ENCODE results near the gene ODAM. TPM values are rescaled to one million over a fixed set of nuclear protein-coding genes. Genes with fewer than 3 reads are reported as not detected.

ODAM gene
- total and polyA plus RNA-seq, 5 donors: not detected

Other genes starting within 250 kb of the ODAM start
- not detected for gene CSN2, start 230.0 kb upstream of the ODAM start, total RNA-seq
- gene CSN2, start 230.0 kb upstream of the ODAM start, polyA plus RNA-seq: not detected
- not detected for gene STATH, start 199.8 kb upstream of the ODAM start, total RNA-seq
- gene STATH, start 199.8 kb upstream of the ODAM start, polyA plus RNA-seq: not detected
- gene HTN3, start 167.3 kb upstream of the ODAM start, total RNA-seq: not detected
- gene HTN3, start 167.3 kb upstream of the ODAM start, polyA plus RNA-seq: not detected
- not detected for gene HTN1, start 145.3 kb upstream of the ODAM start, total RNA-seq
- gene HTN1, start 145.3 kb upstream of the ODAM start, polyA plus RNA-seq: not detected
- not detected for gene PRR27, start 41.5 kb upstream of the ODAM start, total RNA-seq
- not detected for gene PRR27, start 41.5 kb upstream of the ODAM start, polyA plus RNA-seq
- gene FDCSP, start 30.4 kb downstream of the ODAM start, total RNA-seq: not detected
- gene FDCSP, start 30.4 kb downstream of the ODAM start, polyA plus RNA-seq: not detected
- gene CSN3, start 46.9 kb downstream of the ODAM start, total RNA-seq: not detected
- gene CSN3, start 46.9 kb downstream of the ODAM start, polyA plus RNA-seq: not detected
- not detected for gene CABS1, start 139.3 kb downstream of the ODAM start, total RNA-seq
- not detected for gene CABS1, start 139.3 kb downstream of the ODAM start, polyA plus RNA-seq
- not detected for gene SMR3A, start 165.0 kb downstream of the ODAM start, total RNA-seq
- gene SMR3A, start 165.0 kb downstream of the ODAM start, polyA plus RNA-seq: not detected
- gene SMR3B, start 187.4 kb downstream of the ODAM start, total RNA-seq: not detected
- not detected for gene SMR3B, start 187.4 kb downstream of the ODAM start, polyA plus RNA-seq
- gene OPRPN, start 202.2 kb downstream of the ODAM start, total RNA-seq: not detected
- not detected for gene OPRPN, start 202.2 kb downstream of the ODAM start, polyA plus RNA-seq

All from right cardiac atrium (tissue), 5 donors.